ENCODE data around the gene B9D2. TPM values are rescaled to one million over a fixed set of nuclear protein-coding genes. Genes with fewer than 3 reads are reported as not detected.
A peak's percentile ranks its signal among the peaks of the same experiment; 100 is the strongest.

Gene B9D2
- total RNA-seq, 1 experiment from 2014 or later, result 7.3 TPM

- TF ChIP-seq REST (IDR thresholded peaks at IDR 0.05; ENCODE audit: low read depth), result no peak
- no peak for TF ChIP-seq JUND (IDR thresholded peaks at IDR 0.05)
- no peak for TF ChIP-seq RAD21 (IDR thresholded peaks at IDR 0.05; ENCODE audit: low read depth)
- no peak for TF ChIP-seq TCF7L2 (IDR thresholded peaks at IDR 0.05; ENCODE audit: borderline replicate concordance, extremely low read depth, insufficient read depth, insufficient read length)
- TF ChIP-seq CBX3 (IDR thresholded peaks at IDR 0.05; ENCODE audit: low read depth), result no peak
- no peak for TF ChIP-seq SP1 (IDR thresholded peaks at IDR 0.05; ENCODE audit: low read depth)
Observed at GRCh38 chr19:41398598-41398997, 34.6 kb upstream of the B9D2 start (continued).

- Histone ChIP-seq H3K27me3 (ENCODE audit: insufficient read depth, low read length) (no peaks in the 10 kb centered on the region), H3K9me3 (ENCODE audit: control insufficient read depth in 1 of 2, insufficient read depth in 1 of 2, low read depth in 1 of 2, low read length in 2 of 2) (no peaks in the 10 kb centered on the region), H3K27ac (ENCODE audit: low read depth, low read length) (peak overlapping the region; percentile 65), H3K79me2 (ENCODE audit: insufficient read depth, low read length) (peaks cover 42% of the 10 kb centered on the region), H3K9me2 (ENCODE audit: insufficient read depth) (no peaks in the 10 kb centered on the region), H3K4me2 (ENCODE audit: low read length) (peak overlapping the region; percentile 83), H2AFZ (ENCODE audit: low read depth, low read length, poor library complexity, severe bottlenecking) (no peak overlapping the region), H4K20me1 (ENCODE audit: insufficient read depth) (no peaks in the 10 kb centered on the region), H3K4me1 (ENCODE audit: control insufficient read depth in 1 of 2, insufficient read depth in 2 of 2, low read length in 2 of 2) (peaks cover 12 to 21% of the 10 kb centered on the region in 2 experiments), H3K4me3 (replicated peaks in 1 of 2; ENCODE audit: low read depth in 1 of 2, low read length in 2 of 2) (peak overlapping the region; percentile 60 to 93), H3K36me3 (ENCODE audit: control insufficient read depth in 1 of 2, insufficient read depth in 2 of 2, low read length in 2 of 2) (no peaks in the 10 kb centered on the region), H3K9ac (ENCODE audit: low read length) (peak overlapping the region; percentile 92)
- ATAC-seq, result 0 out of 2 replicates have a peak, but pooled peaks have one; percentile 2
- CTCF ChIA-PET, result no interaction called here
- RAD21 ChIA-PET (ENCODE audit: low non-redundant PET in 1 of 2, low total read pairs in 2 of 2, uncharacterized antibody in 2 of 2, unreplicated experiment in 2 of 2), result no interaction called here
- BruUV-seq (replicated peaks), result no TSS peak
- intact Hi-C loops (cut with micrococcal nuclease), result no loop called here
- POLR2A ChIA-PET, result no interaction called here
- no peak for TF ChIP-seq SP1 (IDR thresholded peaks at IDR 0.05; ENCODE audit: low read depth)
- TF ChIP-seq EGR1 (IDR thresholded peaks at IDR 0.05; ENCODE audit: low read depth), result no peak
- TF ChIP-seq CEBPB (IDR thresholded peaks at IDR 0.05; ENCODE audit: low read depth), result no peak
- no peak for TF ChIP-seq SIN3A (IDR thresholded peaks at IDR 0.05; ENCODE audit: low read depth)
- TF ChIP-seq RAD21 (IDR thresholded peaks at IDR 0.05; ENCODE audit: low read depth), result no peak
- no peak for TF ChIP-seq ELF1 (IDR thresholded peaks at IDR 0.05; ENCODE audit: borderline replicate concordance, low read depth)
- TF ChIP-seq CTCF (IDR thresholded peaks at IDR 0.05 in 2 of 3, conservative IDR thresholded peaks at IDR 0.05 in 1 of 3; ENCODE audit: borderline replicate concordance in 1 of 3, insufficient read depth in 1 of 3, low read depth in 2 of 3, low read length in 2 of 3), result no peak
- no peak for TF ChIP-seq POLR2AphosphoS5 (IDR thresholded peaks at IDR 0.05; ENCODE audit: low read depth, low read length)
- DNase-seq (ENCODE audit: low read depth, low spot score), result no peak
Observed at GRCh38 chr19:41398050-41398418, 34.1 kb upstream of the B9D2 start.
